Activated T-helper 1 cell treated with anti-CD3 and anti-CD28 coated beads, Interleukin-2, amount 50 U/mL, for 16 hours (primary cell): Measurements from ENCODE around the gene AP1B1.

Source experiments
- DNase-seq, 2 donors: peaks; one replicate each; pipeline ENCODE4 v3.0.0-alpha.2; 2020; ENCODE audit warnings: low read depth in 1 of 2, low spot score in 1 of 2

Gene AP1B1

GRCh38 chr22:29334148-29334547, 54.2 kb downstream of the AP1B1 start:
- no peak for DNase-seq

- DNase-seq: no peak
Measured at GRCh38 chr22:29332886-29333496, 55.4 kb downstream of the AP1B1 start.

DNA sequence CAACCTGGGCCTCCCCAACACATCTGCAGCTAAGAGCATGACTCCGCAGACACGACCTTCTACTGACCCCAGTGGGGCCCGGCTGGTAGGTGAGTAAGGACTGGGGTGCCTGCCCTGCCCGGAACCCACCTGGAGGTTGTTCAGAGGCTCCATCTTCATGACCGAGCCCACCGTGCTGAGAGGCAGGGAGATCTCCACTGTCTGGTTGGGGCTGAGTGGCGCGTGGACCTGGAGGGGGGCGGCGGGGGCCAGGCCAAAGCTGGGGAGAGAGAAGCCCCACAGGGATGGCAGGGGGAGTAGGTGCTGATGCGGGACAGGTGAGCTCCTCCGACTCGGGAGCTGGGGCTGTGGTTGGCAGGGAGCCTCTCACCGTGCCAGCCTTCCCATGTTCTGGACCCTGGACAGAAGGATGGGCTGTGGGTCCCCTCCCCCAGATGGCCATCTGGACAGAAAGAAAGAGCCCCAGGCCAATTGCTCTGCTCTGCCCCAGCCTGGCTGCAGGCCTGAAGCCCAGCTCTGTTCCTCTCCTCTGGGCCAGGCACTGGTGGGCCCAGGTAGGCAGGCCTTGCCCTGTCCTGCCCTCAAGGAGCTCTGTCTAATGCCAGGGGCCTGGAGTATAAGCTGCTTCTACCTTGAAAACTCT, 56.6 kb downstream of the AP1B1 start:
- no peak for DNase-seq

DNA sequence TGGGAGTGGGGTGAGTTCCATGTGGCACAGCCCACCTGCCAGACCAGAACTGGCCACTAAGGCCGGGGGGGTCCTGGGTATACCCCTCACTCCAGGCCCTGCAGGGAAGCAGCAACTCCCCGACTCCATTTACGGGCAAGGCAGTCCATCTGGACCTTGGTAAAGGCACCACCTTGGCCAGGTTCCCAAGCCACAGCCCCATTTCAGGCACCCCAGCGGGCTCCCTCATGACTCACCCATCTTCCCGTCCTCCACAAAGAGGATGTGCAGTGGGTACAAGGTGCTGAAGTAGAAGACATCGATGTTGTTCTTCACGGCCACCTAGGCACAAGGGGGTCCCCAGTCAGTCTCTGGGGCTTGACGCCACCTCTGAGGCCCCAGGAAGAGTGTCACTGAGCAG, 57.2 kb downstream of the AP1B1 start:
- no peak for DNase-seq

DNA sequence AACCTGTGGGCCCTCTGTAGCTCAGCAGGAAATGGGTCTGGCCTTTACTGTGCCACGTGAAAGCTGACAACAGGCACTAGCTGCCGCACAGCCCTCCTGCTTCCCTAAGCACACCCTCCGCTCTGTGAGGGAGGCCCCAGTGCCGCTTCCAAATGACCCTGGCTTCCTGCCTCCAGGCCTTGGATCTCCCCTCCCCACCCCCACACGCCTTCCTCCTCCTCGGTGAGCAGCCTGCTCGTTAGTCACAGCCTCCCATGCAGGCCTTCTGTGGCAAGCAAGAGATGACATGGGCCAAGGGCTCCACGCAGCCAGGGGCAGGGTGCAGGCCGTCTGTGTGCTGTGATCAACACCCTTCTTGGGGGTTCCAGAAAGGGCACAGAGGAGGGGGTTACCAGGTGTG, 57.6 kb downstream of the AP1B1 start:
- DNase-seq: no peak

DNA sequence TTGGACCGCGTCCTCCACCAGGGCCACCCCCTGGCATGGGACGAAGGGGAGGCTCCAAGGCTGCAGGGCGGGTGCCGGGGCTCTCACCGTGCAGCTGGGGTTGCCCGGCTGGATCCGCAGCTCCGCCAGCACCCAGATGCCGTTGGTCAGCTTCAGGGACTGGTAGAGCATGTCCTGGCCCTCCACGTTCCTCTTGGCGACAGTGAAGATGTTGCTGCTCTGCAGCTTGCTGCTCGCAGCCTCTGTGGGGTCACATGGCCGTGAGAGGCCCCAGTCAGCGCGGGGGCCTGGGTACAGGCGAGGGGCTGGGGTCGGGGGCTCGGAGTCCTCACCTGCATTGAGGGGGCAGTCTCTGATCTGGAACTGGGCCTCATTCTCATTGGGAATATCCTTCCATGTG, 58.1 kb downstream of the AP1B1 start:
- no peak for DNase-seq

GRCh38 chr22:29329581-29329980, 58.8 kb downstream of the AP1B1 start:
- DNase-seq: no peak

DNA sequence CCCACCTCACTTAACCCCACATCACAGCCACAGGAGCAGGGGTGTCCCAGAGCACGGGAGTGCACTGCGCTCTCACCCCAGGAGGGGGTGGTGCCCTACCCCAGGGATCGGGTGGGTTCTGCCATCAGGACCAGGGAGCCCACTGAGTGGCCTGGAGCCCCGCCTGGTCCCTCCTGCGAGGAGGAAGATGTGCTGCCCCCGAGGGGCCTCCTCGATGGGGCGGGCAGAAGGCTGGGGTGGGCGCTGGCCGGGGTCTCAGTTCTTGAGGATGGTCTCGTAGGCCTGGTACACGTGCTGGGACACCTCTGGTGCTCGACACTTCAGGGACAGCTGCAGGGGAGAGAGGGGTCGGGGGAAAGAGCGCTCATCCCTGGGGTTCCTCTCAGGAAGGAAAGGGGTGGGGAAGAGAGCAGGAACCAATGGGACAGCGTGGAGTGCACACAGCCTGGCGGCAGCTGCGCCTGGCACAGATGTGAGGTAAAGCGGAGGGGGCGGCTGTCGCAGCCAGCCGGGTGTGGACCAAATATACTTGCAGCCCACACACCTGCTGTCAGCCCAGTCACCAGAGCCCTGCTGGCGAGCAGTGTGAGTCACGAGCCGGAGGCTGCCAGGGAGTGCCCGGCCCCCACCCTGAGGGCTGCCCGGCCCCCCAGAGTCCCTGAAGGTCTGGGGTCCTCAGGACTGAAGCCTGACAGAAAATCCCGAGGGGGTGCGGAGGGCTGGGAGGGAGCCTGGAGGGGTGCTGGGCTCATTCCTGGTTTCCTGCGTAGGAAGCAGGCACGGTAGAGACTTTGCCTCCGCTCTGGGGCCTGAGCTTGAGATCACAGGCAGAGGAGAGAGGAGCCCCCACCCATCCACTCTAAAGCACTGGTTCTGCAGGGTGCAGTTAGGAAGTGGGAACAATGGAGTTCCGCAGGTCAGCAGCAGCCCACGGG, 59.5 kb downstream of the AP1B1 start:
- no peak for DNase-seq

DNA sequence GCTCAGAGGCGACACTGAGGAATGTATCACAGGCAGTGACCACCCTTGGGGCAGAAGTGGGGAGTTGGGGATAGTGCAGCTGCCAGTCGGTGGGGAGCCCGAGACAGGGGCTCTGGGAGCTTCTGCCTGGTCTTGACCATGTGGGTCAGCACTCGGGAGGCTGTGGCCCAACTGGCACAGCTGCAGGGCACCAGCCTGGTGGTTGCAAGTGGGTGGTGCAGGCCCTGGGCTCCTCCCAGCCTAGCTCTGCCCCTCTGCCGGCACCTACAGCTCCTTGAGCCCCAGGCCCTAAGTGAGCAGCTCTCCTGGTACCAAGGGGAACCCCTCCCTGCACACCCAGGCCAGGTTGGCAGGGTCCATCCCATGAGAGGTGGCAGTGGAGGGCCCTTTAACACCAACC, 60.3 kb downstream of the AP1B1 start:
- DNase-seq: no peak

- no peak for DNase-seq
Measured at GRCh38 chr22:29327089-29327764, 61.1 kb downstream of the AP1B1 start.

DNA sequence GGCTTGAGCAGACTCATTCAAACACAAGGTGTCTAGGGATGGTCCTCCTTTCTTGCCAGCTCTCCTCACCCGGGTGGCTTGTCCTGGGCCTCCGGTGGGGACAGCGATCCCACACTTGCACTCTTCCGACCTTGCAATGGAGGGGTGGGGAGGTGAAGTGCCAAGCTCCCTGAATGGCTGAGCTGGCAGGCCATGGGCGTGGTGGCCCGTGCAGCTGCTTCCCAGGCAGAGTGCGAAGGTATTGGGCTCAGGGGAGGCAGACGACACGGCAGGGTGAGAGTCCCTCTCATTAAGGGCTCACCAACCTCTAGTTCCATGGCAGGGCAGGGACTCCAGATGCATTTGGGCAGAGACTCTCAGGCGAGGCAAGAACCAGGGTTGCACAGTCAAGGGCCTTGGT, 61.9 kb downstream of the AP1B1 start:
- no peak for DNase-seq

DNA sequence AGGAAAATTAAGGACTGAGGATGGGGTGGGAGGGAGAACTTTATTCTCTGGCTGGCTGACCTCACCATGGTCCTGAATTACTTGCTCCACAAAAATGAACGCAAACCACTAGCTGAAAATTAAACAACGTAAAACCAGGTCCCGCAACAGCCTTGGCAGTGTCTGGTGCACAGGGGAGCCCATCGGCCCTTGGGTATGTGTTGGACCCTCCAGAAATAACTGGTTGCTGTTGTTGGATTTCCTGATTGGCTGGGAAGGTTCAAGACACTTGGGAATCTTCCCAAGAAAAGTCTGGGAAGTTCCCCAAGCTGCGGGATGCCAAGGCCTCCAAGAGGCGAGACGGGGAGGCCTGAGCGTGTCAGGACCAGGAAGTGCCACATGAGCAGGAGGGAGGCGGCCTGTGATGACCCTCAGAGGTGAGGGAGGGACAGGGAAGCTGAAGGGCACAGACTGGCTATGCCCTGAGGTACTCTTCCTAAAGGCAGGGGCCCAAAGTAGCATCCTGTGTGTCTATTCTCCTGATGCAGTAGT, 62.5 kb downstream of the AP1B1 start:
- DNase-seq: no peak

DNA sequence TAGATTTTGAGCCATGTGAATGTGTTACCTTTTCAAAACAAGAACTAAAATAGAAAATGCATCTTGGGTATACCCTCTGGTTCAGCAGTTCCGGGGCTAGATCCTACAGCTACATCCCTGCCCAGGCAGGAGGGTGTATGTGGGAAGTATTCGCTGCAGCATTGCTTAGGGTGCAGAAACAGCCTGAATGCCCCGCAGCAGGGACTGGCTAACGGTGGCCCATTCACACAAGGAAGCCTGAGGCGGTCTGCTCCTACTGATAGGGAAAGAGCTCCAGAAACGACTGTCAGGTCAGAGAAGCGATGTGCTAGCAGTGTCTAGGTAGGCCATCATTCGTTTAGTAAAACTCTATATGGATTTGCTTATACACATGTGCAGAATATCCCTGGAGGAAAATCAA, 63.0 kb downstream of the AP1B1 start:
- no peak for DNase-seq

DNA sequence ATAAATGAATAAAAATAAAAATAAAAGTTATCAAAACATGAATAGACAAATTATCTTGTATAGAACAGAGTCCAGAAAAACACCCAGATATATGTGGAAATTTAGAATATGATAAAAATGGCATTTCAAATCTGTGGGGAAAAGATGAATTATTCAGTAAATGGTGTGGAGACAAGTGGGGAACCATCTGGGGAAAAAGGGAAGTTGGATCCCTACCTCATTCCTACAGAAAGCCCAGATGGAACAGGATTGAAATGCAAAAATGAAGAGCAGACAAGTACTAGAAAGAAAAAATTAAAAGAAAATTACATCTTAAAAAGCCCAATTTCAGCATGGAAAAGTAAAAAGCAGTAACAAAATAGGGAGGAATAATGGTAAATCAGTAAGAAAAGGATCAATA, 64.7 kb downstream of the AP1B1 start:
- DNase-seq: no peak

- no peak for DNase-seq
Measured at GRCh38 chr22:29320546-29320945, 67.8 kb downstream of the AP1B1 start.

GRCh38 chr22:29319072-29319471, 69.3 kb downstream of the AP1B1 start:
- DNase-seq: no peak

DNA sequence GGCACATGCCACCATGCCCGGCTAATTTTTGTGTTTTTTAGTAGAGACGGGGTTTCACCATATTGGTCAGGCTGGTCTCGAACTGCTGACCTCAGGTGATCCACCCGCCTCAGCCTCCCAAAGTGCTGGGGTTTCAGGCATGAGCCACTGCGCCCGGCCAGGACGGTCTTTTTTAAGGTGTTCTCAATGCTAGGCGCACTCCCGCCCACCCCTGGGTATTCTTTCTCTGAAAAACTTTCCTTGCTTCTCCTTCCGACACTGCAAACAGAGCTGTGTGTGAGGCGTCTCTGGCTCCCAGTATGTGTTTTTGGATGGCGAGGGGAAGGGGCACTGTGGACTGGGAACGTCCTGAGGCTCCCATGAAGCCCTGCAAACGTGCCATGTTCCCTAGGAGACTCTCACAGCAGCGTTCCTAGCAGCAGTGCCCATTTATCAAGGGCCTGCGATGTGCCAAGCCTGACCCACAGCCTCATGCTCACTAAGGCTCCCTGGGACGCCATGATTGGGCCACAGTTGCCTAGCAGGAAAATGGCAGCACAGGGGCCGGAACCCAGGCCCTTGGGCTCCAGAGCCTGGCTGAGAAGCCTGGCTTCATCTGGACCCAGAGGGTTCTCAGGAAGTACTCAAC, 70.4 kb downstream of the AP1B1 start:
- no peak for DNase-seq

DNA sequence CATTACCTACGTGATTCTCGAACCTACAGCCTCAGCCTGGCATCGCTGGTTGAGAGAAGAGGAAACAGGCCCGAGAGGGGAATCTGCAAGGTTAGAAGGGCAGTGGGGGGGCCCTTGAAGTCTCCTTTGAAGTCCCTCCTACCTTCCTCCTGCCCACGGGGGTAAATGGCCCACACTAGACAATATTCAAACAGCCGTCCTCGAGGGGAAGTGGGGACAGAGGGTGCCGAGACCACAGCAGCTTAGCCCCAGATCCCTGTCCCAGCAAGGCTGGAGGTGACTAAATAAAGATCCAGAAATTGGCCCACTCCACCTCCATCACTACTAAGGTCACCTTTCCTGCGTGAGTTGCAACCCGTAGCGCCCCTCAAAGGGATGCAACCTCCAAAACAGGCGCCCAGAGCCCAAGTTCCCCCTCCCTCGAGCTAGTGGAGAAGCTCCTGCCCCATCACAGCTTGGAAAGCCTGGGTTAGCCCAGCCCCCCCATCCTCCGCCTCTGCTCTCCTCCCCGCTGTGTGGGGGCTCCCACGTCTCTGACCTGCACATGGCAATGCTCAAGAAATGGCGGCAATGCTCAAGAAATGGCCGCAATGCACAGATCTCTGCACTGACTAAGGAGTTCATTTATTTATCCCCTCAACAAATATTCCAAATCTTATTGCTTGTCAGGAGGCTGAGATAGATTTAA, 72.1 kb downstream of the AP1B1 start:
- DNase-seq: no peak

- no peak for DNase-seq
Measured at GRCh38 chr22:29315286-29316140, 72.9 kb downstream of the AP1B1 start, which contains the start of gene RASL10A. TSS of gene RASL10A (minus strand) at chr22:29315697. CDS start at chr22:29315246, 451 bp downstream.
